Stromal cell of bone marrow (primary cell): Measurements from ENCODE around the gene TRMT10B.

ENCODE experiments used
- DNase-seq: peaks from one replicate; pipeline ENCODE4 v3.0.0-alpha.2; 2012; ENCODE audit warnings: low read depth

TRMT10B gene

DNA sequence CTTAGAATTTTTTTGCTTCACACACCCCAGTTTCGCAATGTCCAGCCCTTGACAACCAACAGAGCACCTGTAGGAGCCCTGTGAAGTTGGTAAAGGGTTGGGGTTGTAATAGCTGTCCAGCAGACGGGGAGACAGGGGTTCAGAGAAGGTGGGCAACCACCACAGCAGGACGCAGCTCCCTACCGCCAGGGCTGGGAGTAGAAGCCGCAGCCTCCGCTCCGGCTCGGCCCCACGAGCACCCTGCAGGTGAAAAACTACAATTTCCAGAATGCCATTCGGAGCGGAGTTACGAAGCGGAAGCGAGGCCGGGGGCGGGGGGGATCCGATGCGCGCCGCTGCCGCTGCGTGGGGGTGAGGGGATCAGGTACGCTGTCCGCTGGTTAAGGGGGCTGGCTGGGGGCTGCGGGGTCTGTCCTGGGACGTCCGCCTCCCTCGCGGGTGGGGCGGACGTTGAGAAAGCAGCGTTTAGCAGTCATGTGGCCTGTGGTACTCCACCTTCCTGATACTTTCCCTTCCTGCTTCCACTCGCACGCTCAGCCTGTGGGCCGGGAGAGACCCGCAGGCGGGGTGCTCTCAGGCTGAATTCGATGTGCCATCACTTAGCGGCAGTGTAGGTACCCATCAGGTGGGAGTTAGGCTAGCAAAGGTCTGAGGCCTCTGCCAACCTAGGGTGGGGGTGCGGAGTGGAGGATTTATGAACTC, at the start of gene TRMT10B:
Gene TRMT10B, plus strand, starts transcription at position 317 of the 702 bp plus-strand sequence. CDS start 8,127 bp downstream, outside the sequence.
- DNase-seq: peak; percentile 44

- DNase-seq: no peak
Measured at GRCh38 chr9:37705787-37706186, 47.8 kb upstream of the TRMT10B start.

GRCh38 chr9:37706290-37706689, 47.3 kb upstream of the TRMT10B start:
- DNase-seq: peak; percentile 21

DNA sequence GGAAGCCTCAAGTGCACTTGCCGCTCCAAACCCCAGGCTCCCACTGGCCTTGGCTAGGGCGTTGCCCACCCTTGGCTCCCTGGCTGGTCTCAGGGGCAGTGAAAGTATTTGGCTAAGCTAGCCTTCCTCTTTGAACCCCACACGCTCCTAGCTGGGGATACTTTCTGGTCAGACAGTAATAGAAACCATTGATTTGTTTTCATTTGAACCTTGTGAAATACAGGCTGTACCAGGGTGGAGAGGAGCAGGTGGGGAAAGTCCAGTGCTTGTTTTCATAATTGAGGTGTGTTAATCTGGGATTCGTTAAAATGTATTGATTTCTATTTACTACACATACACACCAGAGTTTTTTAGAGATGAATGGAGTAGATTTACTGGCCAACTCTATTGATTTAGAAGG, 45.9 kb upstream of the TRMT10B start:
- DNase-seq: no peak

DNA sequence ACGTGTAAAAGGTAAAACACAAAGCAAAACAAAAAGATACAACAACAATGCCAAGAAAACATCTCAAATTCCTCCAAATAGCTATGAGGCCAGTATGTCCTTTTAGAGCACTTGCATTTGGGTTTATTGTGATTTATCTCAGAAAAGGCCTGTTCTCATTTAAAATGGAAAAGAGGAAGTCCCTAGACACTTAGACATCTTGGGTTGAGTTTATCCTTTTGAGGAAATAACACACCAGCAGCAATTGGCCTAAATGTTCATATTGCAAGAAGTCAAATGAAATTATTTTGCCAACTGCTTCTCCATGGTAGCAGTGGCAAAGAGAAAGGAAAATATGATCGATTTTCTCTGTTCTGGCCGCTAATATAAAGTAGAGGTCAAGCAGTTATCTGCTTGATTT, 43.6 kb upstream of the TRMT10B start:
- no peak for DNase-seq

GRCh38 chr9:37715260-37715659, 38.3 kb upstream of the TRMT10B start:
- DNase-seq: no peak

GRCh38 chr9:37715991-37716505, 37.6 kb upstream of the TRMT10B start:
- no peak for DNase-seq

GRCh38 chr9:37719526-37719925, 34.1 kb upstream of the TRMT10B start:
- DNase-seq: no peak

DNA sequence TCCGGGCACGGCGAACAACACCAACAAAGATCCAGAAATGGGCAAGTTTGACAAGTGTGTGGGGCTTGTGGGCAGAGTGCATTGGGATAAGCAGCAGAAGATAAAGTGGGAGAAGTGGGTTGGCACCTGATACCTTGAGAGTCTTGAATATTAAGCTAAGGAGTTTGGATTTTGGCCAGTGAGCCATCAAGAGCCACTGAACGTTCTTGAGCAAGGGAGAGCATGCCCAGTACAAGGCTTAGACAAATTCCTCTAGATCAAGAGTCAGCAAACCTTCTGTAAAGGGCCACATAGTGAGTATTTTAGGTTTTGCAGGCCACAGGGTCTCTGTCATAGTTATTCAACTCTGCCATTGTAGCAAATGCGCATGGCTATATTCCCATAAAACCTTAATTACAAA, 26.6 kb upstream of the TRMT10B start:
- no peak for DNase-seq

DNA sequence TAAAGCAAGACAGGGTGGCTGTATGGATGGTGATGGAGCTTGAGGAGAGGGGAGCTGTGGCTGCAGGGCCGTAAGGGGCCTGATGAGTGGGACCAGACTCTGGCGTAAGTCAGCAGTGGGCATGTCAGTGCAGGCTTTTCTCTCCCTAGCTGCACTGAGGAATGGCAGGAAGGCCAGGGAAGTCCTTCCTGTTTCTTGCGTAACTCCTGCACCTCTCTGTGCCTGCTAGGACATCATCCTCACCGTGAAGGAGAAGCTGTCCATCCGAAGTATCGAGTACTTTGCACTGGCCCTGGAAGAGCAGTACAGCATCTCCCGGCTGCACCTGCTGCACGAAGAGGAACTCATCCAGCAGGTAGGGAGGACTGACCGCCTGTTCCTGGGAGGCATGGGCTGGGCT, 24.1 kb upstream of the TRMT10B start:
- DNase-seq: no peak

GRCh38 chr9:37730256-37730655, 23.3 kb upstream of the TRMT10B start:
- no peak for DNase-seq

- no peak for DNase-seq
Measured at GRCh38 chr9:37730839-37731238, 22.8 kb upstream of the TRMT10B start.

GRCh38 chr9:37732086-37732741, 21.4 kb upstream of the TRMT10B start:
- DNase-seq: no peak

DNA sequence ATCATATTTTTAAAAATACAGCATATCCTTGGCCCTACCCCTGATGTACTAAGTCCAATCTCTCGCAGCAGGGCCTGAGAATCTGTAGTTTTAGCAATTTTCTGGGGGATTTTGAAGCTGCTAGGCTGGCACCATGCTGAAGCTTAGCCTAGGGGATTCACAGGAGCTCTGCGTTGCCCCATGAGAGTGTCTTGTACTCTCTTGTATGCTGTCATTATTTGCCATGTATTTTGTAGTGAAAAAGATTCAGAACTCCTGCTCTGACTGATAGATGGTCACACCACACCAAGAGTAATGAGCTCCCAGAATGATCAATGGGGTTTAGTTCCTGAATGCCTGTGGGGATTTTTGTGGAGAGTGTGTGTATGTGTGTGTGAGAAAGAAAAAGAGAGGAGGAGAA, 20.7 kb upstream of the TRMT10B start:
- DNase-seq: no peak

DNA sequence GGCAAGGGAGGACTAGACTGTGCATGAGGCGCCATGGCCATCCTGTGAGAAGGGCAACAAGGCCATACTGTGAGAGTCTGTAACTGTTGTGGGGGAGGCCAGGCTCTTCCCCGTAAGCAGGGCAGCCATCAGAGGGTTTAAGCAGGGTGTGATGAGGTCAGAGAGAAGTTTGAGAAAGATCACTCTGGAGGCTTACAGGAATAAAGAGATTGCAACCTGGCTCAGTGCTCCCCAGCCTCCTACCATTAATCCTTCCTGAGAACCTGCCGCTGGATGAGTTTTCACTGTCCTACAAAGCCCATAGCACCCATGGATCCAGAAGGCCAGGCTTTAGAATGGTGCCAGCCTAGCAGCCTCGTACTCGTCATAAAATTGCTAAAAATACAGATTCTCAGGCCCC, 14.4 kb upstream of the TRMT10B start:
- no peak for DNase-seq

DNA sequence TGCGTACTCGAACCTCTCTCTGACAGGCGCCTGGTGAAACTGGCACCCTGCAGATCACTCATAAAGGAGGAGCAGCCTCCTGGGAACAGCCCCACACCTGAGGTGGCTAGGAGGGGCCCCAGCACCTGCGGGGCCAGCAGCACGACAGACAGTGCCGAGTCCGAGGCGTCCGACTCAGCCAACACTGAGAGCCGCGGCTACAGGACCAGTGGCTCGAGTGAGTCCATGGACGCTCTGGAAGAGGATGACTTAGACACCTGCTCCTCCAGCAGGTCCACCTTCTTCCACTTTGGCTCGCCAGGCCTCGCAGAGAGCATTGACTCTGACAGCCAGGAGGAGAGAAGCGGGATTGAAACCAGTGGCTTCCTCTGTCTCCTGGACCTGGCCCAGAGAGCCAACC, 13.5 kb upstream of the TRMT10B start:
- DNase-seq: no peak

DNA sequence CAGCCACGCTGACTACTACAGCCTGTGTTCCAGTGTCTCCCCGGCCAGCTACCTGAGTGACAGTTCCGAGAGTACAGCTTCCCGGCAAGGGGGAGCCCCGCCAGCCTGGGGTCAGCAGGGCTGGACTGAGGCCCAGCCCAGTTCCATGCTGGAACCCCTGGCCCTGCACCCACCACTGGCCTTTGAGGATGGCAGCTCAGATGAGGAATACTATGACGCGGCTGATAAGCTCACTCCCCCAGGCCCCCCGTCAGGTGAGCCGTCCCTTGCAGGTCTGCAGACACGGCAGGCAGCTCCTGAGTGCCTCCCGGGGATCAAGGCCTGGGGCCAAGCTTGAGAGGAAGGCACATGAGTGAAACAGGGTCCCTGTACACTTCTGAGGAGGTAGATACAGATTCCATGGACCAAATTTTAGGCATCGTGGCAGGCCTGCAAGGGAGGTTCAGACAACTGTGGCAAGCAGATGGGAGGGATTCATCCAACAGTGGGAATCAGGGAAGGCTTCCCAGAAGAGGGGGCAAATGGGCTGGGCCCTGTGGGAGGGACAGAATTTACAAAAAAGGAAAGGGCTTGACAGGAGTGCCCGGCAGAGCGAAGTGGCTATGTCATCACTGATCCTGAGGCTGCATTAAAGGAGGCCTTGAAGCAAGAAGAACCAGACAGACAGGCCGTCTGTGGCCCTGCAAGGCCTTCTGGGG, 12.8 kb upstream of the TRMT10B start:
- DNase-seq: no peak

DNA sequence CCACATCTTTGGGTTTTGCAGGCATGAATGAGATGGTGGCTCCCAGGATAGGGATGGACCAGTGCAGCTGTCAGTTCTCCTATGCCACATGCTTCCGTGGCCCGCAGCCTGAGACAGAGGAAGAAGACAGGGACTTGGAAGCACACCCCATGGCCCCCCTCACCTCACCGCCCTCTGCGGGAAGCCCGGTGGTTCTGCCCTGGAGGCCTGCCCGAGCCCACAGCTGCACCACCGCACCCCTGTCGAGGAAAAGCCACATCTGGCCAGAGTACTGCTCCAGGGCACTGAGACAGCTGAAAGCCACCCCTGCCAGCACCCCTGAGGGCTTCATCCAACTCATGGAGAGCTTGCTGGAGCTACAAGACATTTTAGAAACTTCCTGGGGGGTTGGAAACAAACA, 7.6 kb upstream of the TRMT10B start:
- DNase-seq: no peak

DNA sequence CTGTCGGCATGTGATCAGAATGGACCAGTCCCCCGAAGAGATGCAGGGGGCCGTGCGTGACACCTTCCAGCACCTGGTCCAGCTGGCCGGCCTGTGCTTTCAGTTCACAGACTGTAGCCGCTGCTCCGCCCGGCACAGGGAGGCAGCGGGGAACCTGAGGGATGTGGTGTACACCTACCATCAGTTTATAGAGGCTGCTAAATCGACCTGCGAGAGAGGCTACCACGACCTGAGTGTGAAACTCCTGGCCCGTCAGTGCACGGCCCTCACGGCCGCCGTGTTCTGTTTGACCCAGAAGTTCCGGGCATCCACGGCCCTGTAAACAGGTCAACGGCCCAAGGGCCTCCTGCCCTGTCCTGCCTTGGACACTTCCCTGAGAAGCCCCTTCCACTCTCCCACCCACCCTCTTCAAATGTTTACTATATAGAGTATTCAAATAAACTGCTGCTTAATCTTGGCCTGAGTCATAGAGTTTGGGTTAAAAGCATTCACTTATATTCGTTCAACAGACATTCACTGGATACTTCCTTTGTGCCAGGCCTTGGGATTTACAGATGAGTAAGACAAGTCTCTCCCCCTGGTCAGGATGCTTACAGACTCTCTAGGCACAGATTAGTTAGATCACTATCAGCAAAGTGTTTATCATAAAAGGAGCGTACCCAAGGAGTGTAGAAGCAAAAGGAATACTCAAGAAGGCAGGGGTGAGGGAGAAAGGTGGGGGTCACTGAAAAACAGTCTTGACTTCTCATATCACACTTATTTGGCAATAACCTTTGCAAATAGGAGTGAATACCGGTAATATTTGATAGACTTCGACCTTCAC, 6.9 kb upstream of the TRMT10B start:
- DNase-seq: no peak

DNA sequence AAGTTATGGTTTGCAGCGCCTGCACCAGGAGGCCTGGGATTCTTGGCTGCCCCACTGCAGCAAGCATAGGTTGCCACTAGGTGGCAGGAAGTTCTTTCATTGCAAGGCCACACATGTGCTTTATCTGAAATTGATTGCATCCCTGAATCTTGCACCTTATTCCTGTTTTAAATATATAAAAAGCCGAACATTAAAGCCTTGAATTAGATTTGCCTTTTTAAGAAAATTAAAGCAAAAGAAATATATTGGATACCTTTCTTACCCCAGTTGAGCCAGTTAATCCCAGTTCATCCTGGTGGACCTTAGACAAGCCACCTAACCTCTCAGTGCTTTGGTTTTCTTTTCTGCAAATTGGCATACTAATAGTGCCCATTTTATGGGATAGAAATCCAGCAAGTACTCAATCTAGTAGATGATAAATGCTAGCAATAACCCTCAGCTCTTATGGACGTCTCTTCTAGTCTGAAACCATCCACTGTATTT, 6.3 kb upstream of the TRMT10B start:
- DNase-seq: peak; percentile 38

DNA sequence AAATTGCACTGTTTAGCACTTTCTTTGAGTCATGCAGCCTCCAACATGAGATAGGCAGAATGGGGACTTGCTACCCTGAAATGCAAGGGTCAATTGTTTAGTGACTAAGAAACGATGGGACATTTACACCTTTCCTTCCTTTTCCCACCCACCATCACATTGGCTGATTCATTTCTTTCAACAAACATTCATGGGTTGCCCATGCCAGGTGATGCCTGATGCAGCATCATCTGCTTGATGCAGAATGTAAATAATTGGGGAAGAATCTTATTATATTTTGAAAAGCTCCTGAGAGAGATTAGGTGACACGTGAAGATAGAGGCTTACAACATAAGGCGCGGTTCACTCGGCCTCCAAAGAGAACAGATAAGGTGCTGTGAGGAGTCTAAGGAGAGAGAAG, 4.5 kb upstream of the TRMT10B start:
- DNase-seq: no peak

DNA sequence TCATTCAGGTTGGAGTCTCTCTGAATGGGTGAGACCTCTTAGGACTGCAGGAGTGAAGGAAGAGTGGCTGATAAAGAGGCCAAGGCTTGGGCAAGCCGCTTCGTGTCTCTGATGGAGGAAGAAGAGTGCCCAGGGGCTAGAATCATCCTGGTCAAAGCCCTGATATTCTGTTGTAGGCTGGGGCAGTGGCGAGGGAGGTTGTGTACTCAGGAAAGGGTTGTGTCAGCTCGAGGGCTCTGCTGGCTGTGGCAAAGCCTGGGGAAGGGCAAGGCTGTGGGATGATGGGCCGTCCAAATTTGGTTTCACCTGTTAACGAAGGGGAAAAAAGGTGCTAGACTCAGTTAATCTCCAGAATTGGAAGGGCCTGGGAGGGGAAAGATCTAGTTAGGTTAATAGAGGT, 2.4 kb upstream of the TRMT10B start:
- DNase-seq: no peak
